Measurements from ENCODE around the gene BIRC6. TPM values are rescaled to one million over a fixed set of nuclear protein-coding genes. Genes with fewer than 3 reads are reported as not detected.
A peak's percentile ranks its signal among the peaks of the same experiment; 100 is the strongest.

Gene BIRC6
- polyA plus RNA-seq, 2 of the 4 experiments (the other 2 are of a cell fraction): 21.0 to 111 TPM

DNA sequence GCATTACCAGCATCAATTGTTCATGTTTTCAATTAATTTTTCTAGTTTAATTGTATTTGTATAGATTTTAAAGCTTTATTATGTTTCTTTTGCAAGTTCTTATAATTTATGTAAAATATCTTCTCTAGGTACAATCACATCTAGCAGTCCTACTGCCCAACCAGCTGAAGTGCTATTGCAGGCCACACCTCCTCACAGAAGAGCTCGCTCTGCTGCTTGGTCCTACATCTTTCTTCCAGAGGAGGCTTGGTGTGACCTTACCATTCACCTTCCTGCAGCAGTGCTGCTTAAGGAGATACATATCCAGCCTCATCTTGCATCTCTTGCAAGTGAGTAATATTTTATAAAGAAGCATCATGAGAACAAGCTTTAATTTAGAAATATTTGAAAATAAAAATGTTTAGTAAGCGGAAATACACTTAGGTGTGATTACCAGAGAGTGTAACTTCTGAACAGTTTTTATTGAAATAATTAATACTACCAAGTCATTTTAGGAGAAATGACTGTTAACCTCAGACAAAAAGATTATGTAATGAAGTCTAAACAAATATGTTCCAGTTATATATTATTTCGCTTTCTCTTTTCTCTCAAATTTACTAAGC, 148.2 kb downstream of the BIRC6 start:
- H3K4me3 ChIP-seq: no peak overlapping the region
- POLR2A ChIA-PET: interaction anchor here (0.6 kb wide), 1 partner anchor 893 kb away, joined by 3 read pairs; no protein-coding TSS in a partner anchor
- FAIRE-seq (no peak), DNase-seq (ENCODE audit: low read depth in 1 of 2, low spot score in 1 of 2) (peak; percentile 9 to 18), ATAC-seq (peak; percentile 68 to 71; a peak in 5 of 6 replicates)
- no peaks in the 10 kb centered on the region for H3K9me3 ChIP-seq
- no peak overlapping the region for H3K4me2 ChIP-seq
- TF ChIP-seq MAFK (IDR thresholded peaks at IDR 0.05; ENCODE audit: partially characterized antibody) (peak; percentile 63), ZFP36 (IDR thresholded peaks at IDR 0.05; ENCODE audit: borderline replicate concordance, partially characterized antibody) (no peak), RARB (CRISPR knock-in tag; IDR thresholded peaks at IDR 0.05) (no peak), TP53 (CRISPR knock-in tag; IDR thresholded peaks at IDR 0.05) (no peak)
- H3K4me1 ChIP-seq: no peaks in the 10 kb centered on the region
- H3K27ac ChIP-seq: no peak overlapping the region
- CTCF ChIA-PET: interaction anchor here (0.8 to 1.2 kb wide), 2 partner anchors 9 to 134 kb away, joined by 3 read pairs; no protein-coding TSS in a partner anchor
- 93% methylated on average over 3 of the region's 3 CpGs for WGBS (ENCODE audit: missing lambda C conversion rate)

DNA sequence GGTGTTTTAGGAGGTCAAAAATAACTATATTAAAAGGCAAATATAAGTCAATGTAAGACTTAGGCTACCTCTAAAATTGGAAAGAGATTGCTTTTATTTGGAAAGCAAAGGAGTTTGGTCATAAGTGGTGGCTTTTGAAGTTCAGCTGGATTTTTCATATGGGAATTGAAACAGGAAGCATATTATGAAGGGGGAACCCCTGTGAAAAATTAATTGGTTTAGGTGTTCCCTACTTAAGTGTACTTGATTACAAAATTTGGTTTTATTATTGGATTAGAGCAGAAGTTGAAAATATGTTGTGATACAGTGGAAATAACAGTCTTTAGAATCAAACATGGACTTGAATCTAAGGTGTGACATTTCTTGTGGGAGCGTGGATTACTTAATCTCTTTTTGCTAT, 149.6 kb downstream of the BIRC6 start:
- Histone ChIP-seq H3K27ac (no peak overlapping the region), H3K4me1 (no peaks in the 10 kb centered on the region), H3K4me2 (no peak overlapping the region), H3K4me3 (no peak overlapping the region), H3K9me3 (no peaks in the 10 kb centered on the region)
- CTCF ChIA-PET: no interaction called here
- no peak for DNase-seq (ENCODE audit: low read depth in 1 of 2, low spot score in 1 of 2)
- POLR2A ChIA-PET: no interaction called here
- no peak for TF ChIP-seq KDM5A (IDR thresholded peaks at IDR 0.05)
- TF ChIP-seq, protein P1, sequence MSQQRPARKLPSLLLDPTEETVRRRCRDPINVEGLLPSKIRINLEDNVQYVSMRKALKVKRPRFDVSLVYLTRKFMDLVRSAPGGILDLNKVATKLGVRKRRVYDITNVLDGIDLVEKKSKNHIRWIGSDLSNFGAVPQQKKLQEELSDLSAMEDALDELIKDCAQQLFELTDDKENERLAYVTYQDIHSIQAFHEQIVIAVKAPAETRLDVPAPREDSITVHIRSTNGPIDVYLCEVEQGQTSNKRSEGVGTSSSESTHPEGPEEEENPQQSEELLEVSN (IDR thresholded peaks at IDR 0.05; ENCODE audit: borderline replicate concordance, low read depth): no peak
- no peak for TF ChIP-seq PHF8 (IDR thresholded peaks at IDR 0.05; ENCODE audit: borderline replicate concordance, low read depth)
- TF ChIP-seq EP300 (IDR thresholded peaks at IDR 0.05): no peak
- TF ChIP-seq HMGXB4 (CRISPR knock-in tag; IDR thresholded peaks at IDR 0.05; ENCODE audit: borderline replicate concordance): no peak
- TF ChIP-seq JUN (IDR thresholded peaks at IDR 0.05): no peak
- TF ChIP-seq NFE2L2 (conservative IDR thresholded peaks at IDR 0.05; ENCODE audit: low read length): no peak
- TF ChIP-seq, protein P2, sequence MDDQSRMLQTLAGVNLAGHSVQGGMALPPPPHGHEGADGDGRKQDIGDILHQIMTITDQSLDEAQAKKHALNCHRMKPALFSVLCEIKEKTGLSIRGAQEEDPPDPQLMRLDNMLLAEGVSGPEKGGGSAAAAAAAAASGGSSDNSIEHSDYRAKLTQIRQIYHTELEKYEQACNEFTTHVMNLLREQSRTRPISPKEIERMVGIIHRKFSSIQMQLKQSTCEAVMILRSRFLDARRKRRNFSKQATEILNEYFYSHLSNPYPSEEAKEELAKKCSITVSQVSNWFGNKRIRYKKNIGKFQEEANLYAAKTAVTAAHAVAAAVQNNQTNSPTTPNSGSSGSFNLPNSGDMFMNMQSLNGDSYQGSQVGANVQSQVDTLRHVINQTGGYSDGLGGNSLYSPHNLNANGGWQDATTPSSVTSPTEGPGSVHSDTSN (IDR thresholded peaks at IDR 0.05): no peak
- TF ChIP-seq ZSCAN20 (CRISPR knock-in tag; IDR thresholded peaks at IDR 0.05): no peak
- TF ChIP-seq ESRRA (IDR thresholded peaks at IDR 0.05; ENCODE audit: borderline replicate concordance, low read length): no peak
- TF ChIP-seq ZC3H11A (IDR thresholded peaks at IDR 0.05): no peak
- no peak for TF ChIP-seq RARB (CRISPR knock-in tag; IDR thresholded peaks at IDR 0.05)
- TF ChIP-seq FOSL2 (IDR thresholded peaks at IDR 0.05): no peak
- TF ChIP-seq FOSL2 (CRISPR knock-in tag; IDR thresholded peaks at IDR 0.05): no peak
- TF ChIP-seq, protein P3, sequence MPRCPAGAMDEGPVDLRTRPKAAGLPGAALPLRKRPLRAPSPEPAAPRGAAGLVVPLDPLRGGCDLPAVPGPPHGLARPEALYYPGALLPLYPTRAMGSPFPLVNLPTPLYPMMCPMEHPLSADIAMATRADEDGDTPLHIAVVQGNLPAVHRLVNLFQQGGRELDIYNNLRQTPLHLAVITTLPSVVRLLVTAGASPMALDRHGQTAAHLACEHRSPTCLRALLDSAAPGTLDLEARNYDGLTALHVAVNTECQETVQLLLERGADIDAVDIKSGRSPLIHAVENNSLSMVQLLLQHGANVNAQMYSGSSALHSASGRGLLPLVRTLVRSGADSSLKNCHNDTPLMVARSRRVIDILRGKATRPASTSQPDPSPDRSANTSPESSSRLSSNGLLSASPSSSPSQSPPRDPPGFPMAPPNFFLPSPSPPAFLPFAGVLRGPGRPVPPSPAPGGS (IDR thresholded peaks at IDR 0.05): no peak
- 97% methylated on average over 1 of the region's 1 CpG for WGBS (ENCODE audit: missing lambda C conversion rate)
- no peak for ATAC-seq
- FAIRE-seq: no peak

DNA sequence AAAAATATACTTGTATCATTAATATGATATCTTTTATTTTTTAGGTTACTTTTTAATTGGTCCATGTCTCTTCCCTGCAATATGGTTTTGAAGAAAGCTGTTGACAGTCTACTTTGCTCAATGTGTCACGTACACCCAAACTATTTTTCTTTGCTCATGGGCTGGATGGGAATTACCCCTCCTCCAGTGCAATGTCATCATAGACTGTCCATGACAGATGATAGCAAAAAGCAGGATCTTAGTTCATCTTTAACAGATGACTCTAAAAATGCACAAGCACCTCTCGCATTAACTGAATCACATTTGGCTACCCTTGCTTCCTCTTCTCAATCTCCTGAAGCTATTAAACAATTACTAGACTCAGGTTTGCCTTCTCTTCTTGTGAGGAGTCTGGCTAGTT, 158.1 kb downstream of the BIRC6 start:
- no peak for TF ChIP-seq ATOH8 (CRISPR knock-in tag; IDR thresholded peaks at IDR 0.05; ENCODE audit: low read depth)
- no peak for TF ChIP-seq RCOR1 (IDR thresholded peaks at IDR 0.05; ENCODE audit: low read depth, low read length)
- no peak for TF ChIP-seq TFCP2L1 (CRISPR knock-in tag; IDR thresholded peaks at IDR 0.05)
- TF ChIP-seq RNF2 (IDR thresholded peaks at IDR 0.05; ENCODE audit: borderline replicate concordance, low read depth): no peak
- no peak for TF ChIP-seq FOSL2 (IDR thresholded peaks at IDR 0.05)
- TF ChIP-seq FOSL2 (CRISPR knock-in tag; IDR thresholded peaks at IDR 0.05): no peak
- no peak for TF ChIP-seq ZC3H11A (IDR thresholded peaks at IDR 0.05)
- TF ChIP-seq GATA3 (IDR thresholded peaks at IDR 0.05; ENCODE audit: borderline replicate concordance): no peak
- TF ChIP-seq, protein P4, sequence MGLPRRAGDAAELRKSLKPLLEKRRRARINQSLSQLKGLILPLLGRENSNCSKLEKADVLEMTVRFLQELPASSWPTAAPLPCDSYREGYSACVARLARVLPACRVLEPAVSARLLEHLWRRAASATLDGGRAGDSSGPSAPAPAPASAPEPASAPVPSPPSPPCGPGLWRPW (IDR thresholded peaks at IDR 0.05): no peak
- no peak for TF ChIP-seq CBX2 (IDR thresholded peaks at IDR 0.05; ENCODE audit: borderline replicate concordance, low read depth)
- no peak for TF ChIP-seq JUNB (IDR thresholded peaks at IDR 0.05)
- TF ChIP-seq, protein P3 (IDR thresholded peaks at IDR 0.05): no peak
- ChIA-PET POLR2A (no interaction called here), CTCF (no interaction called here)
- no peak overlapping the region for H3K4me2 ChIP-seq
- H3K4me3 ChIP-seq: no peak overlapping the region
- H3K4me1 ChIP-seq: no peaks in the 10 kb centered on the region
- DNase-seq (ENCODE audit: low read depth in 1 of 2, low spot score in 1 of 2) (no peak), ATAC-seq (no peak), FAIRE-seq (no peak)
- no peak overlapping the region for H3K27ac ChIP-seq
- no peaks in the 10 kb centered on the region for H3K9me3 ChIP-seq
- 96% methylated on average over 2 of the region's 2 CpGs for WGBS (ENCODE audit: missing lambda C conversion rate)
